MM.1S (cell line): ENCODE results near the gene MED27.

Experiments
- CTCF ChIP-seq: fragments of 300-600 bp; sonication (generic); IDR thresholded peaks from 2 replicates; pipeline ENCODE4 v1.5.1; 2016; ENCODE audit warnings: antibody characterized with exemption, low read length, mixed read lengths
- EZH2 ChIP-seq: fragments of 300-600 bp; sonication (generic); optimal IDR thresholded peaks from 2 replicates; pipeline ENCODE3; 2017; ENCODE audit warnings: low read depth, mild to moderate bottlenecking, antibody characterized with exemption, low read length, mixed read lengths
- EZH2phosphoT487 ChIP-seq: fragments of 300-600 bp; sonication (generic); IDR thresholded peaks from 2 replicates; pipeline ENCODE4 v1.6.1; 2018; ENCODE audit warnings: antibody characterized with exemption, low read length

GRCh38 chr9:132059361-132059760 lies 20.3 kb downstream of the MED27 start:
- no peak for TF ChIP-seq EZH2
- no peak for TF ChIP-seq CTCF
- no peak for TF ChIP-seq EZH2phosphoT487
